ENCODE measurements around the gene FGF22. TPM values are rescaled to one million over a fixed set of nuclear protein-coding genes. Genes with fewer than 3 reads are reported as not detected.

The FGF22 gene
- total RNA-seq, 1 experiment from 2014 or later = 1.3 TPM

DNA sequence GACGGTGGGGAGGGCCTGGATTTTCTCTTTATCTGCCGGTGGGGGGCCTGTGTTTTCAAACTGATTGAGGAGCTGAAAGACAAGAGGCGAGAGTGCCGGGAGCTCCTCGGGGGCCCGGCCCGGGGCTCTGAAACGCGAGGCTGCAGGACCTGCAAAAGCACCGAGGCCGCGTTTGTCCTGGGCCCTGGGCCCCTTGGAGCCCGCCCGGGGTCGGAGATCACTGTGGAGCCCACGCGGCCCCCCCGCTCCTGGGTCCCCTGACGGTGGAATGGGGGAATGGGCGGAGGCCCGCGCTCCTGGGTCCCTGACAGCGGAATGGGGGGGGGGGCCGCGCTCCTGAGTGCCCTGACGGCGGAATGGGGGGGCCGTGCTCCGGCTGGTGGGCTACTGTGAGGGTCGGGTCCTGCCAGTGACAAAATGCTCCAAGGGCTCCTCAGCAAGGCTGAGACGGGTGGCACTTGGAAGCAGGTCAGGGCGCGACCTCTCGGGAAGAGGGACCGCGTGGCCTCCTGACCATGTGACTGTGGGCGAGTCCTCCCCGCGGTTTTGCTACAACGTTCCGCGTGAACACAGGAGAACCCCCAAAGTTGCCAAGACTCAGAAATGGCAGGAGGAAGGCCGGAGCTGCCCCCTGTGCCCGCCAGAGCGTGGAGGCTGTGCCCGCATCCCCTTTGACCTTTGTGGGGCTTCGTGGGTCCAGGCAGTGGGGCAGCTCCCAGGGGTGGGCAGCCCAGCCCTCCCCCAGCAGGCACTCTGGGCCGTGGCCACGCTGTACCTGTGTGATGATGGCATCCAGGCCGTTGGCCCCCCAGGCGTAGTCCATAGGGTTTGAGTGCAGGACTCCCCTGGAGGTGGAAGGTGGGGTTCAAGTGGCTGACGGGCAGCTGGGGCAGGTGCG is 9.5 kb downstream of the FGF22 start:
- intact Hi-C loops (cut with micrococcal nuclease) = no loop called here
- H3K9me2 ChIP-seq (replicated peaks; ENCODE audit: low read length) = no peaks in the 10 kb centered on the region
- CTCF ChIA-PET = no interaction called here

DNA sequence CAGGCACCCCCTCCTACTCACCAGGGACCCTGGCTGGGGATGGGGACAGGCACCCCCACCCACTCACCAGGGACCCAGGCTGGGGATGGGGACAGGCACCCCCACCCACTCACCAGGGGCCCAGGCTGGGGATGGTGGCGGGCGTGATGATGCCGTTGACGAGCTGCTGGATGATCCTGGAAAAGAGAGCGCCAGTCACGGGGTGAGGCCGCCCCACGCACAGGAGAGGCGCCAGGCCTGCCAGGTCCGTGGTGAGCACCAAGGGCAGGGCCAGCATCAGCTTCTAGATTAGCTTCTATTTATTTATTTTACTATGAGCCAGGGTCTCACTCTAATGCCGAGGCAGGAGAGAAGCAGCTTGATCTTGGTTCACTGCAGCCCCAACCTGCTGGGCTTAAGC is 10.4 kb downstream of the FGF22 start:
- Histone ChIP-seq H3K79me2 (ENCODE audit: low read length) (peaks cover 25% of the 10 kb centered on the region), H3K36me3 (ENCODE audit: low read depth, low read length) (no peaks in the 10 kb centered on the region), H3F3A (ENCODE audit: low read length, unreplicated experiment) (no peaks in the 10 kb centered on the region), H2AFZ (ENCODE audit: low read length) (no peak overlapping the region), H3K9me2 (replicated peaks; ENCODE audit: low read length) (no peaks in the 10 kb centered on the region), H3K9ac (ENCODE audit: low read length) (no peak overlapping the region), H3K27ac (ENCODE audit: low read length) (no peak overlapping the region), H3K27me3 (ENCODE audit: low read length) (no peaks in the 10 kb centered on the region), H3K4me2 (ENCODE audit: low read length) (no peak overlapping the region), H3K9me3 (ENCODE audit: low read length) (no peaks in the 10 kb centered on the region), H3K4me1 (ENCODE audit: insufficient read depth, low read length) (no peaks in the 10 kb centered on the region), H4K20me1 (ENCODE audit: low read length) (no peaks in the 10 kb centered on the region), H3K4me3 (ENCODE audit: low read length) (no peak overlapping the region)
- no TSS peak for BruUV-seq (replicated peaks)
- ChIA-PET POLR2A (ENCODE audit: unreplicated experiment) (no interaction called here), CTCF (interaction anchor here (0.5 kb wide), 1 partner anchor 1131 kb away, joined by 3 read pairs; no protein-coding TSS in a partner anchor)
- DNase-seq (no peak), ATAC-seq (no peak)
- TF ChIP-seq EZH2phosphoT487 (IDR thresholded peaks at IDR 0.05; ENCODE audit: borderline replicate concordance, low read length) = no peak
- no peak for TF ChIP-seq CTCF (conservative IDR thresholded peaks at IDR 0.05; ENCODE audit: low read depth, low read length)
- intact Hi-C loops (cut with micrococcal nuclease) = no loop called here

More for the DNA sequence above, 9.5 kb downstream of the FGF22 start:
- TF ChIP-seq EZH2 (IDR thresholded peaks at IDR 0.05; ENCODE audit: low read length, unreplicated experiment) (no peak), CTCF (conservative IDR thresholded peaks at IDR 0.05; ENCODE audit: low read depth, low read length) (no peak)
- POLR2A ChIA-PET (ENCODE audit: unreplicated experiment) = no interaction called here
- no peaks in the 10 kb centered on the region for H4K20me1 ChIP-seq (ENCODE audit: low read length)
- no peaks in the 10 kb centered on the region for H3K9me3 ChIP-seq (ENCODE audit: low read length)
- ATAC-seq (no peak), DNase-seq (no peak)
- H3K27ac ChIP-seq (ENCODE audit: low read length) = no peak overlapping the region
- peaks cover 18% of the 10 kb centered on the region for H3K79me2 ChIP-seq (ENCODE audit: low read length)
- no peak overlapping the region for H2AFZ ChIP-seq (ENCODE audit: low read length)
- H3K36me3 ChIP-seq (ENCODE audit: low read depth, low read length) = no peaks in the 10 kb centered on the region
- H3K4me2 ChIP-seq (ENCODE audit: low read length) = no peak overlapping the region
- no peak overlapping the region for H3K4me3 ChIP-seq (ENCODE audit: low read length)
- H3F3A ChIP-seq (ENCODE audit: low read length, unreplicated experiment) = no peaks in the 10 kb centered on the region
- no TSS peak for BruUV-seq (replicated peaks)
- no peaks in the 10 kb centered on the region for H3K27me3 ChIP-seq (ENCODE audit: low read length)
- H3K9ac ChIP-seq (ENCODE audit: low read length) = no peak overlapping the region
- no peaks in the 10 kb centered on the region for H3K4me1 ChIP-seq (ENCODE audit: insufficient read depth, low read length)

GRCh38 chr19:651114-651818 is 11.6 kb downstream of the FGF22 start:
- no peaks in the 10 kb centered on the region for H3F3A ChIP-seq (ENCODE audit: low read length, unreplicated experiment)
- H3K27ac ChIP-seq (ENCODE audit: low read length) = no peak overlapping the region
- intact Hi-C loops (cut with micrococcal nuclease) = no loop called here
- H3K4me1 ChIP-seq (ENCODE audit: insufficient read depth, low read length) = no peaks in the 10 kb centered on the region
- CTCF ChIA-PET = no interaction called here
- ATAC-seq (no peak), DNase-seq (no peak)
- no peak overlapping the region for H3K4me3 ChIP-seq (ENCODE audit: low read length)
- no peaks in the 10 kb centered on the region for H3K9me2 ChIP-seq (replicated peaks; ENCODE audit: low read length)
- H2AFZ ChIP-seq (ENCODE audit: low read length) = no peak overlapping the region
- no peaks in the 10 kb centered on the region for H3K27me3 ChIP-seq (ENCODE audit: low read length)
- no peaks in the 10 kb centered on the region for H3K36me3 ChIP-seq (ENCODE audit: low read depth, low read length)
- H3K9ac ChIP-seq (ENCODE audit: low read length) = no peak overlapping the region
- POLR2A ChIA-PET (ENCODE audit: unreplicated experiment) = no interaction called here
- H3K4me2 ChIP-seq (ENCODE audit: low read length) = no peak overlapping the region
- H3K79me2 ChIP-seq (ENCODE audit: low read length) = peaks cover 37% of the 10 kb centered on the region
- BruUV-seq (replicated peaks) = no TSS peak
- H4K20me1 ChIP-seq (ENCODE audit: low read length) = peaks cover 6% of the 10 kb centered on the region; the same call in 1 of the 2 replicates
- H3K9me3 ChIP-seq (ENCODE audit: low read length) = no peaks in the 10 kb centered on the region
- TF ChIP-seq EZH2phosphoT487 (IDR thresholded peaks at IDR 0.05; ENCODE audit: borderline replicate concordance, low read length) (no peak), EZH2 (IDR thresholded peaks at IDR 0.05; ENCODE audit: low read length, unreplicated experiment) (no peak), CTCF (conservative IDR thresholded peaks at IDR 0.05; ENCODE audit: low read depth, low read length) (no peak)
